D341Med (cell line): ENCODE results near the gene ASIC5.
"Not testable (repeated sequence)": the region's sequence is repeated elsewhere in the genome, so short reads cannot be mapped to it uniquely, and the experiment has no call there.

Experiments used
- DNase-seq: peaks from one replicate; pipeline ENCODE4 v3.0.0; 2012; ENCODE audit warnings: low spot score

The ASIC5 gene

GRCh38 chr4:155800685-155801343 lies 65.3 kb downstream of the ASIC5 start:
- no peak for DNase-seq

- DNase-seq, result no peak
Observed at GRCh38 chr4:155799794-155800123, 66.3 kb downstream of the ASIC5 start.

DNA sequence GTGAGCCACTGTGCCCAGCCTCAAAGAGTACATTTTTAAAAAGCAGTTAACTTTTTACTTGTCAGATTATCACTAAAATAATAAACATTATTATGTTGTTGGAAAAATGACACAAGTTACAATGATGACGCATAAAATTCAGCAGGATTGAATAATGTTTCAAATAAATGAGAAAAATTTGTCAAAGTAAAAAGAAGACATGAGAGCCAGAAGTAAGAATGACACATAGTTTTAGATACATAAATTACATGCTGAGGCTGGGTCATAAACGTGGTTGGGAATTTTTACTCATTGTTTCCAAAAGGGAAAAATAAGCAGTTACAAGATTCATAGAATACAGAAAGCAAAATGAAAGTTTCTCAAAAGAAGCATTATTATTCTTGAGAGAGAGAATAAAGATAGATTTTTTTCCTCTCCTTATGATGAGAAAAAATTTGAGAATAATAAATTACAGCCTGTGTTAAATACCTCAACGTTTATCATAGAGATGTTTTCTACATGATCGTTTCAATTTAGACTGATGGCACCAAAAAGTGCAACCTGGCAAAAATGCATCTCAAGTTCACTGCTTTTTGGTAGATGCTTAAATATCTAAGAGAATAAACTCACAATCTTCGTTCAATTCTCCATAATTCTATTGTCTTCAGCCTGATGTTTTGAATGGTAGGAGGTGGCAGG lies 66.8 kb downstream of the ASIC5 start:
- no peak for DNase-seq

DNA sequence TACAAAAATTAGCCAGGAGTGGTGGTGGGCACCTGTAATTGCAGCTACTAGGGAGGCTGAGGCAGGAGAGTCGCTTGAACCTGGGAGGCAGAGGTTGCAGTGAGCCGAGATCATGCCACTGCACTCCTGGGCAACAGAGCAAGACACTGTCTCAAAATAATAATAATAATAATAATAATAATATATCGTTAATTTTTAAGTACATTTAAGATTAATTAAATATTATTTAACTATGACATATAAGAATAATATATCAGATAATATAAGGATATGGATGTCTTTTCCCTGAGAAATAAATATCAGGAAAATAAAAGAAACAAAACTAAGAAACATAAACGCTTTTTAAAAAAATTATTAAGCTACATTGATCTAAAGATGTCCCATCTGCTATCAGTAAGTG lies 68.5 kb downstream of the ASIC5 start:
- DNase-seq, result not testable (repeated sequence)

DNA sequence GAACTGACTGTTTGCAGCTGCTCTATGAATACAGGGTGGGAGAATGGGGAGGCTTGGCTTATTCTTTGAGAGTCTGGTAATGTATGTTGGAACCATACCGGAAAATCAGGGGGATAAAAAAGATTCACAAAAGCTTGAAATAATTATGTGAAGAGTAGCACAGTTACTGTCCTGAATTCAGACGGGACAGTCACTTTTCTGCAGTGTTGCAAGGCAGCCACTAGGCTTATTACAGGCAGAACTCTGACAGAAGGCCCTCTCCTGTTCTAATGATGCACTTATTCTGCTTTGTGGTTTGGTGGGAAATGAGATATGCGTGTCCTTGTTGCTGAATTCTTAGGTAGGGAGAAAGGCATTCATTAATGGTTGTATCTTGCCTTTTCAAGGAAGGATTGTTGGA lies 70.1 kb downstream of the ASIC5 start:
- peak; percentile 50 for DNase-seq

GRCh38 chr4:155794589-155795236 lies 71.4 kb downstream of the ASIC5 start:
- DNase-seq, result no peak

DNA sequence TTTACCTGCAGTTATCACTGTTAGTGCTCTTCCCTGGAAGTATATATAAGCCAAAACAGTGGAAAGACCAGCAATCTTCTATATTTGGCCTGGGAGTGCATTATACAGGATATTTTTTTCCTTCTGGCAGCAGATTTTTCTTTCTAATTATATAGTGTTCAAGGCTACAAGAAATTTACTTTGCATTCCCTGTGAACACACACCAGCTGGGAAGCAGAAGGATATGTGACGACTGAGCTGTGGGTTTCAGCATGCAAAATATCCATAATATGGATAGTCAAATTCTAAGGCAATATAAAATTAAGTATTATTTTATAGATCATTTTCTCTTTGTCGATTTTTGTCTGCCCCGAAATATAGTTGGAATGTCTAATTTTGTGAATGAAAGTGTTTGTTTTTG lies 76.1 kb downstream of the ASIC5 start:
- no peak for DNase-seq

GRCh38 chr4:155789391-155789790 lies 76.7 kb downstream of the ASIC5 start:
- DNase-seq, result no peak

GRCh38 chr4:155787113-155787710 lies 78.9 kb downstream of the ASIC5 start:
- DNase-seq, result peak; percentile 55

- DNase-seq, result no peak
Observed at GRCh38 chr4:155785828-155786227, 80.2 kb downstream of the ASIC5 start.

- no peak for DNase-seq
Observed at GRCh38 chr4:155784637-155785036, 81.4 kb downstream of the ASIC5 start.

GRCh38 chr4:155781249-155781831 lies 84.7 kb downstream of the ASIC5 start:
- DNase-seq, result no peak

DNA sequence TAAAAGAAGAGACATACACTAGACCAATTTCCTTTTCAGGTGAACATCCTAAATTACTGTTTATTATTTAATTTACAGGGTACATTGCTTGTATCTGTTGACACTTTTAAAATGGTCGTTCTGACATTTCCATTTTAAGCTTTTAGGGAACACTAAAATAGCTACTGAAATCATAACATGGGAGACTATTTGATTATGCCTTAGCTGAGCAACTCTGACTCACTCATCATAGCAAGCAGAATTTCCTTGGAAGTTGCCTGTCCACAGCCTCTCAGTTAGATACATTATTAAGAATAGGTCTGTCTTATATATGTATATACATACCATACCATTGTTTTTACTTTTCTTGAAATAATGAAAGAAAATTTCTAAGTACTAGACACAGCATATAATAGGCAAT lies 85.3 kb downstream of the ASIC5 start:
- DNase-seq, result no peak
